ENCODE results near the gene CNPY3.
A peak's percentile ranks its signal among the peaks of the same experiment; 100 is the strongest.
"Not testable (repeated sequence)": the region's sequence is repeated elsewhere in the genome, so short reads cannot be mapped to it uniquely, and the experiment has no call there.

The CNPY3 gene

GRCh38 chr6:42915732-42916131, 13.5 kb upstream of the CNPY3 start, which contains the start of gene PTCRA:
TSS of gene PTCRA (plus strand) at chr6:42916053. CDS start at chr6:42916070, 17 bp downstream.
- DNase-seq (ENCODE audit: low spot score), result no peak

- no peak for DNase-seq (ENCODE audit: low spot score)
Observed at GRCh38 chr6:42916288-42916687, 13.0 kb upstream of the CNPY3 start.

GRCh38 chr6:42921801-42922200, 7.5 kb upstream of the CNPY3 start:
- DNase-seq (ENCODE audit: low spot score), result no peak

- DNase-seq (ENCODE audit: low spot score), result no peak
Observed at GRCh38 chr6:42923666-42924065, 5.6 kb upstream of the CNPY3 start.

- DNase-seq (ENCODE audit: low spot score), result no peak
Observed at GRCh38 chr6:42925248-42925857, 3.9 kb upstream of the CNPY3 start.

GRCh38 chr6:42929821-42930360, 611 bp downstream of the CNPY3 start:
- DNase-seq (ENCODE audit: low spot score), result peak; percentile 7

GRCh38 chr6:42932412-42932811, 3.1 kb downstream of the CNPY3 start:
- no peak for DNase-seq (ENCODE audit: low spot score)

- no peak for DNase-seq (ENCODE audit: low spot score)
Observed at GRCh38 chr6:42933205-42933604, 3.9 kb downstream of the CNPY3 start.

GRCh38 chr6:42935322-42935721, 6.0 kb downstream of the CNPY3 start:
- DNase-seq (ENCODE audit: low spot score), result no peak

GRCh38 chr6:42936398-42936797, 7.1 kb downstream of the CNPY3 start:
- DNase-seq (ENCODE audit: low spot score), result no peak

GRCh38 chr6:42937548-42938427, 8.5 kb downstream of the CNPY3 start:
- no peak for DNase-seq (ENCODE audit: low spot score)

GRCh38 chr6:42938428-42938796, 9.1 kb downstream of the CNPY3 start:
- no peak for DNase-seq (ENCODE audit: low spot score)

- no peak for DNase-seq (ENCODE audit: low spot score)
Observed at GRCh38 chr6:42938987-42939809, 9.9 kb downstream of the CNPY3 start.

- DNase-seq (ENCODE audit: low spot score), result no peak
Observed at GRCh38 chr6:42939810-42940167, 10.5 kb downstream of the CNPY3 start.

GRCh38 chr6:42940493-42941045, 11.3 kb downstream of the CNPY3 start:
- DNase-seq (ENCODE audit: low spot score), result no peak

GRCh38 chr6:42941356-42941755, 12.1 kb downstream of the CNPY3 start:
- not testable (repeated sequence) for DNase-seq (ENCODE audit: low spot score)

GRCh38 chr6:42942444-42942843, 13.2 kb downstream of the CNPY3 start:
- DNase-seq (ENCODE audit: low spot score), result no peak

GRCh38 chr6:42947950-42948349, 18.7 kb downstream of the CNPY3 start:
- no peak for DNase-seq (ENCODE audit: low spot score)

- no peak for DNase-seq (ENCODE audit: low spot score)
Observed at GRCh38 chr6:42952389-42952788, 23.1 kb downstream of the CNPY3 start.

- not testable (repeated sequence) for DNase-seq (ENCODE audit: low spot score)
Observed at GRCh38 chr6:42954405-42954804, 25.1 kb downstream of the CNPY3 start.

- DNase-seq (ENCODE audit: low spot score), result no peak
Observed at GRCh38 chr6:42958125-42958524, 28.8 kb downstream of the CNPY3 start.

- DNase-seq (ENCODE audit: low spot score), result no peak
Observed at GRCh38 chr6:42959917-42960242, 30.6 kb downstream of the CNPY3 start.

All from cerebellar cortex (tissue), 1 donor.